AG09319 (cell line): ENCODE measurements around the gene ADCK2.

Source experiments
- DNase-seq: peaks from one replicate; pipeline ENCODE4 v3.0.0-alpha.2; 2010; ENCODE audit warnings: low read depth; ENCODE audit errors: extremely low read depth
- CTCF ChIP-seq: IDR thresholded peaks from 2 replicates; pipeline ENCODE4 v1.5.1; 2011; ENCODE audit warnings: low read depth, mild to moderate bottlenecking, inconsistent platforms, low read length, moderate library complexity

ADCK2 gene

GRCh38 chr7:140635345-140635744, 37.4 kb upstream of the ADCK2 start:
- no peak for DNase-seq
- no peak for TF ChIP-seq CTCF

GRCh38 chr7:140635816-140636215, 36.9 kb upstream of the ADCK2 start:
- DNase-seq = no peak

GRCh38 chr7:140637400-140637799, 35.3 kb upstream of the ADCK2 start:
- DNase-seq = no peak

More at GRCh38 chr7:140635816-140636215, 36.9 kb upstream of the ADCK2 start:
- TF ChIP-seq CTCF = no peak

GRCh38 chr7:140638173-140638791, 34.5 kb upstream of the ADCK2 start:
- peak; percentile 75 for DNase-seq
- TF ChIP-seq CTCF = peak; percentile 65

More at GRCh38 chr7:140637400-140637799, 35.3 kb upstream of the ADCK2 start:
- TF ChIP-seq CTCF = no peak

- no peak for DNase-seq
- TF ChIP-seq CTCF = no peak
Observed at GRCh38 chr7:140639366-140640053, 33.2 kb upstream of the ADCK2 start.

GRCh38 chr7:140640060-140640637, 32.6 kb upstream of the ADCK2 start:
- no peak for TF ChIP-seq CTCF
- DNase-seq = no peak
